SK-N-MC (cell line): ENCODE data around the gene CLRN3.

Experiments used
- EZH2 ChIP-seq: fragments of 200-600 bp; sonication (generic); IDR thresholded peaks from one replicate; pipeline ENCODE4 v1.6.1; 2017; ENCODE audit warnings: antibody characterized with exemption
- POLR2AphosphoS5 ChIP-seq: IDR thresholded peaks from 2 replicates; pipeline ENCODE4 v1.6.1; 2012; ENCODE audit warnings: mild to moderate bottlenecking, low read depth, low read length, borderline replicate concordance

DNA sequence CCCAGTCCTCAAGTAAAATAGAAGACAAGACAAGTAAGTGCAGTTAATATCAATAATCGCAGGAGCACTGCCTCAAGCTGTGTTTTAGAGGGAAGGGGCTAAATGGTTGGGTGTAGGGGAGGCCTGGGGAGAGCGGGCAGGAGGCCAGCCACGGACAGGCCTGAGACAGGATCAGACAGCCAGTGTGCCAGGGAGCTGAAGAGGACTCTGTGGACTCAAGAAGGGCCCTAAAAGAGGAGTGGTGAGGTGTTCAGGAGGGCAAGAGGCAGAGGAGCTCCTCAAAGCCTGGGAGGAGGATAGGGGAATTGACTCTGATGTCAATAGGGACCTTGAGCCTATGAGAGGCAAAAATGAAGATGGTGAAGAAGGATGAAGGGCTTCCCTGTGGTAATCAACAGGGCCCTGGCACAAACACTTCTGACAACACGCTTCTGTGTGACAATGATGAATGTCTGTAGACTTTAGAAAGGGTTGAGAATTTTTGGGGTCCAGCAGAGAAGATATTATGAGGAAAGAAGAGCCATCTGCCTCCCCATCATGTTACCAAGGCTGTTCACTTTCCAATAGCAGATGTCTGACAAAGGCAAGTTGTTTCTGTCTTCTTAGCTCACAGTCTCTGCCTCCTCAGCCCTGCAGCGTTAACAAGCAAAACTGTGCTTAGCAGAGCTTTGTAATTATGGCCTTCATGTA, 11.7 kb upstream of the CLRN3 start:
- TF ChIP-seq EZH2 (no peak), POLR2AphosphoS5 (no peak)
